H9 (cell line): ENCODE results near the gene IGF2BP2. TPM values are rescaled to one million over a fixed set of nuclear protein-coding genes. Genes with fewer than 3 reads are reported as not detected.

Source experiments
- DNase-seq: peaks from one replicate; pipeline ENCODE4 v3.0.0-alpha.2; 2017
- H2AFZ ChIP-seq: one replicate; pipeline ENCODE4 v1.6.1; 2013; ENCODE audit warnings: mild to moderate bottlenecking, low read length, control low read depth, moderate library complexity
- H2AK5ac ChIP-seq: 2 replicates; pipeline ENCODE4 v1.6.1; 2013; ENCODE audit warnings: low read length, control low read depth, mixed read lengths; ENCODE audit not compliant: insufficient read length
- H2BK120ac ChIP-seq: one replicate; pipeline ENCODE4 v1.6.1; 2013; ENCODE audit warnings: low read depth, mild to moderate bottlenecking, low read length, control low read depth, inconsistent platforms; ENCODE audit not compliant: poor library complexity, severe bottlenecking
- H2BK12ac ChIP-seq: 2 replicates; pipeline ENCODE4 v1.6.1; 2013; ENCODE audit warnings: low read length, control low read depth, mixed read lengths, low read depth; ENCODE audit not compliant: insufficient read length
- H2BK15ac ChIP-seq: 2 replicates; pipeline ENCODE4 v1.6.1; 2013; ENCODE audit warnings: low read depth, low read length, control low read depth
- H2BK20ac ChIP-seq: one replicate; pipeline ENCODE4 v1.6.1; 2013; ENCODE audit warnings: low read depth, mild to moderate bottlenecking, low read length, control low read depth, inconsistent platforms; ENCODE audit not compliant: poor library complexity, severe bottlenecking
- H2BK5ac ChIP-seq: 2 replicates; pipeline ENCODE4 v1.6.1; 2013; ENCODE audit warnings: low read length, control low read depth, mixed read lengths; ENCODE audit not compliant: insufficient read length
- H3K14ac ChIP-seq: 2 replicates; pipeline ENCODE4 v1.6.1; 2013; ENCODE audit warnings: low read length, control low read depth; ENCODE audit not compliant: insufficient read depth
- H3K18ac ChIP-seq: 2 replicates; pipeline ENCODE4 v1.6.1; 2013; ENCODE audit warnings: low read depth, mild to moderate bottlenecking, mixed read lengths, low read length, control low read depth; ENCODE audit not compliant: insufficient read length
- H3K23ac ChIP-seq: 2 replicates; pipeline ENCODE4 v1.6.1; 2013; ENCODE audit warnings: low read length, control low read depth, mixed read lengths, low read depth; ENCODE audit not compliant: insufficient read length
- H3K23me2 ChIP-seq: 2 replicates; pipeline ENCODE4 v1.6.1; 2013; ENCODE audit warnings: low read depth, mild to moderate bottlenecking, mixed read lengths, low read length, control low read depth; ENCODE audit not compliant: insufficient read length, poor library complexity, severe bottlenecking
- H3K27ac ChIP-seq: 2 replicates; pipeline ENCODE4 v1.5.1; 2013; ENCODE audit warnings: low read length, control low read depth, mixed read lengths, low read depth; ENCODE audit not compliant: insufficient read length
- H3K27me3 ChIP-seq: 2 replicates; pipeline ENCODE4 v1.6.1; 2013; ENCODE audit warnings: low read length, control low read depth, inconsistent platforms; ENCODE audit not compliant: insufficient read depth
- H3K4ac ChIP-seq: 2 replicates; pipeline ENCODE4 v1.6.1; 2013; ENCODE audit warnings: low read depth, mild to moderate bottlenecking, control low read depth, inconsistent platforms, low read length, moderate library complexity
- H3K4me1 ChIP-seq: 2 replicates; pipeline ENCODE4 v1.6.1; 2013; ENCODE audit warnings: low read length, control low read depth, inconsistent platforms; ENCODE audit not compliant: insufficient read depth
- H3K4me2 ChIP-seq: 2 replicates; pipeline ENCODE4 v1.6.1; 2013; ENCODE audit warnings: low read length, control low read depth, mixed read lengths; ENCODE audit not compliant: insufficient read length, insufficient read depth
- H3K56ac ChIP-seq: 2 replicates; pipeline ENCODE4 v1.6.1; 2013; ENCODE audit warnings: low read depth, mild to moderate bottlenecking, mixed read lengths, low read length, control low read depth; ENCODE audit not compliant: insufficient read length
- H3K79me1 ChIP-seq: 2 replicates; pipeline ENCODE4 v1.6.1; 2013; ENCODE audit warnings: low read depth, mild to moderate bottlenecking, moderate library complexity, low read length, control low read depth, inconsistent platforms; ENCODE audit not compliant: insufficient read depth, poor library complexity, severe bottlenecking
- H3K79me2 ChIP-seq: 2 replicates; pipeline ENCODE4 v1.6.1; 2013; ENCODE audit warnings: low read length, control low read depth, inconsistent platforms; ENCODE audit not compliant: insufficient read depth
- H3K9ac ChIP-seq: 2 replicates; pipeline ENCODE4 v1.6.1; 2013; ENCODE audit warnings: low read length, control low read depth, mixed read lengths; ENCODE audit not compliant: insufficient read length; ENCODE audit errors: extremely low read depth
- H3K9me3 ChIP-seq: one replicate; pipeline ENCODE4 v1.6.1; 2013; ENCODE audit warnings: low read depth, low read length, inconsistent platforms; ENCODE audit not compliant: control insufficient read depth
- H3T11ph ChIP-seq: one replicate; pipeline ENCODE4 v1.6.1; 2013; ENCODE audit warnings: mild to moderate bottlenecking, low read length, control low read depth, inconsistent platforms
- H4K20me1 ChIP-seq: one replicate; pipeline ENCODE4 v1.6.1; 2013; ENCODE audit not compliant: control insufficient read depth, insufficient read length, insufficient read depth
- H4K5ac ChIP-seq: 2 replicates; pipeline ENCODE4 v1.6.1; 2013; ENCODE audit warnings: low read depth, mild to moderate bottlenecking, mixed read lengths, low read length, control low read depth; ENCODE audit not compliant: insufficient read length
- H4K8ac ChIP-seq: replicated peaks from 2 replicates; pipeline ENCODE4 v1.6.1; 2013; ENCODE audit warnings: low read length, control low read depth, mixed read lengths, low read depth; ENCODE audit not compliant: insufficient read length
- H4K91ac ChIP-seq: 2 replicates; pipeline ENCODE4 v1.6.1; 2013; ENCODE audit warnings: low read depth, mild to moderate bottlenecking, moderate library complexity, mixed read lengths, low read length, control low read depth; ENCODE audit not compliant: insufficient read length
- H3K27ac Mint-ChIP-seq, 3 experiments: 2 replicates in 2 of 3; 3 replicates in 1 of 3; pipeline ENCODE4 v1.8.0; 2020 to 2021; ENCODE audit warnings: mixed read lengths in 3 of 3, mild to moderate bottlenecking in 1 of 3, moderate library complexity in 1 of 3
- H3K27me3 Mint-ChIP-seq: 2 replicates; pipeline ENCODE4 v1.8.0; 2021; ENCODE audit warnings: low read depth, mild to moderate bottlenecking, moderate library complexity, mixed read lengths
- H3K36me3 Mint-ChIP-seq, 3 experiments: 2 replicates in 2 of 3; 3 replicates in 1 of 3; pipeline ENCODE4 v1.8.0; 2020 to 2021; ENCODE audit warnings: low read depth in 3 of 3, mixed read lengths in 3 of 3; ENCODE audit not compliant: insufficient read depth in 1 of 3
- H3K4me1 Mint-ChIP-seq, 2 experiments: 2 replicates each; pipeline ENCODE4 v1.8.0; 2020; ENCODE audit warnings: mixed read lengths in 2 of 2
- H3K4me3 Mint-ChIP-seq, 2 experiments: 2 replicates in 1 of 2; 3 replicates in 1 of 2; pipeline ENCODE4 v1.8.0; 2020 to 2021; ENCODE audit warnings: mild to moderate bottlenecking in 2 of 2, mixed read lengths in 2 of 2, moderate library complexity in 1 of 2
- H3K9me3 Mint-ChIP-seq, 2 experiments: 2 replicates in 1 of 2; 3 replicates in 1 of 2; pipeline ENCODE4 v1.8.0; 2020; ENCODE audit warnings: mild to moderate bottlenecking in 2 of 2, mixed read lengths in 2 of 2, moderate library complexity in 1 of 2
- CTCF ChIP-seq: fragments of 200-600 bp; sonication (generic); conservative IDR thresholded peaks from 3 replicates; pipeline ENCODE4 v1.8.0; 2021; ENCODE audit warnings: antibody characterized with exemption, mild to moderate bottlenecking
- WGBS: extraction: QIAGEN DNeasy Blood & Tissue Kit; methylation state at CpG from one replicate; pipeline ENCODE4 v1.1.7; 2013; ENCODE audit warnings: missing lambda C conversion rate, low lambda C conversion rate, mixed read lengths; ENCODE audit not compliant: insufficient read length; ENCODE audit errors: extremely low coverage; 5-methylcytosine and 5-hydroxymethylcytosine counted together
- total RNA-seq: library from RNA; stranded (reverse); gene quantifications from 2 replicates; pipeline ENCODE4 v1.2.1, GENCODE V29; 2021

IGF2BP2 gene
- total RNA-seq, 1 experiment from 2014 or later = 130 TPM

GRCh38 chr3:185687271-185687878 is 137.5 kb downstream of the IGF2BP2 start:
- no peak overlapping the region for H3K4me3 Mint-ChIP-seq
- Histone ChIP-seq H3K18ac (no peak overlapping the region), H3K4me1 (no peaks in the 10 kb centered on the region), H3T11ph (no peak overlapping the region), H3K79me1 (no peaks in the 10 kb centered on the region), H4K91ac (no peak overlapping the region), H3K56ac (no peak overlapping the region), H3K27me3 (no peaks in the 10 kb centered on the region), H3K27ac (no peak overlapping the region), H2BK12ac (no peak overlapping the region), H2AFZ (no peak overlapping the region), H3K14ac (no peak overlapping the region), H4K5ac (no peak overlapping the region), H2BK15ac (no peak overlapping the region), H3K23me2 (no peaks in the 10 kb centered on the region), H2BK120ac (no peak overlapping the region), H3K9ac (no peak overlapping the region), H3K23ac (no peak overlapping the region), H3K4me2 (no peak overlapping the region), H2BK5ac (no peak overlapping the region), H3K4ac (no peak overlapping the region), H2AK5ac (no peak overlapping the region), H2BK20ac (no peak overlapping the region), H4K20me1 (no peaks in the 10 kb centered on the region), H4K8ac (no peak overlapping the region), H3K79me2 (no peaks in the 10 kb centered on the region), H3K9me3 (no peaks in the 10 kb centered on the region)
- no peak for DNase-seq
- TF ChIP-seq CTCF = no peak
- H3K9me3 Mint-ChIP-seq = no peaks in the 10 kb centered on the region
- H3K27ac Mint-ChIP-seq = peak overlapping the region in 1 of 3 experiments; percentile 14; a peak in 3 of 7 replicates
- WGBS = no CpG with 5 or more reads among the region's 6 CpGs
- H3K27me3 Mint-ChIP-seq = no peaks in the 10 kb centered on the region
- peaks cover 0 to 7% of the 10 kb centered on the region in 2 experiments; a peak in 2 of 4 replicates for H3K4me1 Mint-ChIP-seq
- peaks cover 56 to 79% (median 65%) of the 10 kb centered on the region in 3 experiments; a peak in 6 of 7 replicates for H3K36me3 Mint-ChIP-seq
